ENCODE measurements around the gene UGT1A7.
"Not testable (repeated sequence)": the region's sequence is repeated elsewhere in the genome, so short reads cannot be mapped to it uniquely, and the experiment has no call there.

Gene UGT1A7

DNA sequence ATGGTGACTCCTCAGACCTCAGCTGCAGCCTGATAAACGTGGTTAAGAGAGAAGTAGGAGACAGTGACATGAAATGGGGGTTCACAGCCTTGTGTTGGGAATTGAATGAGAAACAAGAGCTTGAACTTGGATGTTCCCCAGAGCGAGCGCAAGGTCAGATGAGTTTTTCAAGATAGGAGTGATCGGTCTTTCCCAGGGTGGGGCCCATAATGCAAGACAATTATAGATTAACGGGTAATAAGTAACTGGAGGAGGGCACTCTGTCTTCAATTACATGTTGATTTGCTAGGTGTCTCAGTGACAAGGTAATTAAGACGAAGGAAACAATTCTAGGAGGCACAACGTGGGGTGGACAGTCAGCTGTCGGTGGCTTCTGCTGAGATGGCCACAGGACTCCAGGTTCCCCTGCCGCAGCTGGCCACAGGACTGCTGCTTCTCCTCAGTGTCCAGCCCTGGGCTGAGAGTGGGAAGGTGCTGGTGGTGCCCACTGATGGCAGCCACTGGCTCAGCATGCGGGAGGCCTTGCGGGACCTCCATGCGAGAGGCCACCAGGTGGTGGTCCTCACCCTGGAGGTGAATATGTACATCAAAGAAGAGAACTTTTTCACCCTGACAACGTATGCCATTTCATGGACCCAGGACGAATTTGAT is 31.0 kb downstream of the UGT1A7 start, which contains the start of gene UGT1A5:
UGT1A5 (plus strand) TSS at position 297 of the 651 bp plus-strand sequence; CDS start at position 382, 85 bp downstream.
- no peak for DNase-seq
- ATAC-seq = no peak

DNA sequence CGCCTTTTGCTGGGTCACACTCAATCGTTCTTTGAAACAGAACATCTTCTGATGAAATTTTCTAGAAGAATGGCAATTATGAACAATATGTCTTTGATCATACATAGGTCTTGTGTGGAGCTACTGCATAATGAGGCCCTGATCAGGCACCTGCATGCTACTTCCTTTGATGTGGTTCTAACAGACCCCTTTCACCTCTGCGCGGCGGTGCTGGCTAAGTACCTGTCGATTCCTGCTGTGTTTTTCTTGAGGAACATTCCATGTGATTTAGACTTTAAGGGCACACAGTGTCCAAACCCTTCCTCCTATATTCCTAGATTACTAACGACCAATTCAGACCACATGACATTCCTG is 31.5 kb downstream of the UGT1A7 start:
- ATAC-seq = no peak
- DNase-seq = no peak

DNA sequence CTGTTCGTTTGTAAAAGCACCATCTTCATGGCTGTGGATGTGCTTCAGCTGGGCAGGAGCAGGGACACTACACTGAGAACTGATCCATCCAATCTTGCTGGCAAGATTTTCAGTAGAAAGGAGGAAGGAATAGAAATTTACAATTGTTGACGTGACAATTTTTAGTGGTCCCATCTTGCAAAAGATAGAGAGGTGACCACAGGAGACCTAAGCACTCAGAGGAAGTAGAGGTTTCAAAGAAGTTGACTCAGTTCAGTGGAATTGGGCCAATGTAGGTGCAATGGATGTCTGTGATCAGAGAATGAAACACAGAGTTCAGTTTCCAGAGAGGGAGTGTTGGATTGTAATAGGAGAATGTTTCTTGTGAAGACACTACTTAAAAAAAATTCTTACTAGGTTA is 32.4 kb downstream of the UGT1A7 start:
- no peak for ATAC-seq
- no peak for DNase-seq

DNA sequence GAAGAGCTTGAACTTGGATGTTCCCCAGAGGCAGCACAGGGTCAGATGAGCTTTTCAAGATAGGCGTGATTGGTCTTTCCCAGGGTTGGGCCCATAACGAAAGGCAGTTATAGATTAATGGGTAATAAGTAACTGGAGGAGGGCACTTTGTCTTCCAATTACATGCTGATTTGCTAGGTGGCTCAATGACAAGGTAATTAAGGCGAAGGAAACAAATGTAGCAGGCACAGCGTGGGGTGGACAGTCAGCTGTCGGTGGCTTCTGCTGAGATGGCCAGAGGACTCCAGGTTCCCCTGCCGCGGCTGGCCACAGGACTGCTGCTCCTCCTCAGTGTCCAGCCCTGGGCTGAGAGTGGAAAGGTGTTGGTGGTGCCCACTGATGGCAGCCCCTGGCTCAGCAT is 36.9 kb downstream of the UGT1A7 start, which contains the start of gene UGT1A4:
UGT1A4 (plus strand) TSS at position 185 of the 400 bp plus-strand sequence; CDS start at position 270, 85 bp downstream.
- DNase-seq (no peak), ATAC-seq (no peak)

GRCh38 chr2:233728723-233729301 is 47.1 kb downstream of the UGT1A7 start, which contains the start of gene UGT1A3:
Gene UGT1A3, plus strand, starts transcription at chr2:233729042. Its CDS starts 85 bp downstream, at chr2:233729127.
- DNase-seq (no peak), ATAC-seq (no peak)

DNA sequence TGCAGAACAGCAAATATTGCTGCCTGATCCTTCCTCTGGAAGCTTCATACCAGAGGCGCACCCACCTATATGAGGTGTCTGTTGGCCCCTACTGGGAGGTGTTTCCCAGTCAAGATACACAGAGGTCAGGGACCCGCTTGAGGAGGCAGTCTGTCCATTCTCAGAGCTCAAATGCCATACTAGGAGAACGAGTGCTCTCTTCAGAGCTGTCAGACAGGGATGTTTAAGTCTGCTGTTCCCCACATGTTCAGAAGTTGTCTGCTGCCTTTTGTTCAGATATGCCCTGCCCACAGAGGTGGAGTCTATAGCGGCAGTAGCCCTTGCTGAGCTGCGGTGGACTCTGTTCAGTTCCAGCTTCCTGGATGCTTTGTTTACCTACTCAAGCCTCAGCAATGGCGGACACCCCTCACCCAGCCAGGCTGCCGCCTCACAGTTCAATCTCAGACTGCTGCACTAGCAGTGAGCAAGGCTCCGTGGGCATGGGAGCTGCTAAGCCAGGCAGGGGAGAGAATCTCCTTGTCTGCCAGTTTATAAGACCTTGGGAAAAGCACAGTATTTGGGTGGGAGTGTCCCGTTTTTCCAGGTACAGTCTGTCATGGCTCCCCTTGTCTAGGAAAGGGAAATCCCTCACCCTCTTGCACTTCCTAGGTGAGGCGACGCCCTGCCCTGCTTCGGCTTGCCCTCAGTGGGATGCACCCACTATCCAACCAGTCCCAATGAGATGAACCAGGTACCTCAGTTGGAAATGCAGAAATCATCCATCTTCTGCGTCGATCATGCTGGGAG is 55.4 kb downstream of the UGT1A7 start:
- not testable (repeated sequence) for DNase-seq, ATAC-seq

DNA sequence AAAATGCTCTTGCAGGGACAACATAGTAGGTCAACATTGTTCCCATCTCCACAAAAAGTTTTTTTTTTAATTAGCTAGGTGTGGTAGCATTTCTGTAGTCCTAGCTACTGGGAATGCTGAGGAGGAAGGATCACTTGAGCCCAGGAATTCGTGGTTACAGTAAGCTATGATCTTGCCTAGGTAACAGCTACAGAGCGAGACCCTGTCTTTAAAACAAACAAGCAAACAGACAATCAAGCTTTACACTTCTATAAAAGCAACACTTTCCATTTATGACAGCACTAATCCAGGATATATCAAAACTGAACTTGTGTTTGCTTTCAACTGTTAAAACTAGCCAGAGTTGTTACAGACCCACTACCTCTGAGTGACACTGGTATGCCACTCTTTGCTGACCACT is 59.2 kb downstream of the UGT1A7 start:
- ATAC-seq = no peak

GRCh38 chr2:233743464-233744259 is 62.0 kb downstream of the UGT1A7 start:
- DNase-seq (no peak), ATAC-seq (no peak)

More for the DNA sequence above, 59.2 kb downstream of the UGT1A7 start:
- no peak for DNase-seq

- DNase-seq (no peak), ATAC-seq (no peak)
Observed at GRCh38 chr2:233745073-233745755, 63.5 kb downstream of the UGT1A7 start.

GRCh38 chr2:233745838-233746237 is 64.1 kb downstream of the UGT1A7 start:
- not testable (repeated sequence) for ATAC-seq, DNase-seq

- no peak for ATAC-seq
- no peak for DNase-seq
Observed at GRCh38 chr2:233746475-233747282, 65.0 kb downstream of the UGT1A7 start.

DNA sequence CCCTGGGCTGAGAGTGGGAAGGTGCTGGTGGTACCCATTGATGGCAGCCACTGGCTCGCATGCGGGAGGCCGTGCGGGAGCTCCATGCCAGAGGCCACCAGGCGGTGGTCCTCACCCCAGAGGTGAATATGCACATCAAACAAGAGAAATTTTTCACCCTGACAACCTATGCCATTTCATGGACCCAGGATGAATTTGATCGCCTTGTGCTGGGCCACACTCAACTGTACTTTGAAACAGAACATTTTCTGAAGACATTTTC is 65.5 kb downstream of the UGT1A7 start:
- no peak for DNase-seq
- ATAC-seq = no peak

DNA sequence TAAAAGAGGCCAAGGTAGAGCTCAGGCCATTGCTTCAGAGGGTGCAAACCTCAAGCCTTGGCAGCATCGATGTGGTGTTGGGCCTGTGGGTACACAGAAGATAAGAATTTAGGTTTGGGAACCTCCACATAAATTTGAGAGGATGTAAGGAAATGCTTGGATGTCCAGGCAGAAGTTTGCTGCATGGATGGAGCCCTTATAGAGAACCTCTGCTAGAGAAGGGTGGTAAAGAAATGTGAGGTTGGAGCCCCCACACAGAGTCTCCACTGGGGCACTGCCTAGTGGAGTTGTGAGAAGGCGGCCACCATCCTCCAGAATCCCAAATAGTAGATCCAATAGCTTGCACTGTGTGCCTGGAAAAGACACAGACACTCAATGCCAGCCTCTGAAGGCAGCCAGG is 69.0 kb downstream of the UGT1A7 start:
- DNase-seq, ATAC-seq: not testable (repeated sequence)

- DNase-seq = not testable (repeated sequence)
Observed at GRCh38 chr2:233751212-233752009, 69.7 kb downstream of the UGT1A7 start.

GRCh38 chr2:233754872-233755611 is 73.3 kb downstream of the UGT1A7 start:
- no peak for ATAC-seq
- DNase-seq = no peak

More at GRCh38 chr2:233751212-233752009, 69.7 kb downstream of the UGT1A7 start:
- not testable (repeated sequence) for ATAC-seq

DNA sequence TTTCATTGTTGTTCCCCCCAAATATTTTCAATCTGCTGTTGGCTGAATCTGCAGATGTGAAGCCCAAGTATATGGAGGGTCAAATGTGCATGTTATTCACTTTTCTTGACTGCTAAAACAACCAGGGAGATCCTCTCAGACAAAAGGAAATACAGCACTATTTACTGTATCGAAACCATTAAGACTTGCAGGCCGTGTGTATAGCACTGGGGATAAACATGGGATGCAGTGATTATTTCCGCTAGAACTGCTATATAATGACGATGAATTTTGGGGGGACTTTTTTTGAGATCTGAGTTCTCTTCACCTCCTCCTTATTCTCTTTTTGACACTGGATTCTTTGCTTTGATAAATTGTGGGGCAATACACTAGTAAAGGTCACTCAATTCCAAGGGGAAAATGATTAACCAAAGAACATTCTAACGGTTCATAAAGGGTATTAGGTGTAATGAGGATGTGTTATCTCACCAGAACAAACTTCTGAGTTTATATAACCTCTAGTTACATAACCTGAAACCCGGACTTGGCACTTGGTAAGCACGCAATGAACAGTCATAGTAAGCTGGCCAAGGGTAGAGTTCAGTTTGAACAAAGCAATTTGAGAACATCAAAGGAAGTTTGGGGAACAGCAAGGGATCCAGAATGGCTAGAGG is 74.9 kb downstream of the UGT1A7 start:
- DNase-seq (no peak), ATAC-seq (no peak)

- ATAC-seq = no peak
- no peak for DNase-seq
Observed at GRCh38 chr2:233758141-233758540, 76.4 kb downstream of the UGT1A7 start.

DNA sequence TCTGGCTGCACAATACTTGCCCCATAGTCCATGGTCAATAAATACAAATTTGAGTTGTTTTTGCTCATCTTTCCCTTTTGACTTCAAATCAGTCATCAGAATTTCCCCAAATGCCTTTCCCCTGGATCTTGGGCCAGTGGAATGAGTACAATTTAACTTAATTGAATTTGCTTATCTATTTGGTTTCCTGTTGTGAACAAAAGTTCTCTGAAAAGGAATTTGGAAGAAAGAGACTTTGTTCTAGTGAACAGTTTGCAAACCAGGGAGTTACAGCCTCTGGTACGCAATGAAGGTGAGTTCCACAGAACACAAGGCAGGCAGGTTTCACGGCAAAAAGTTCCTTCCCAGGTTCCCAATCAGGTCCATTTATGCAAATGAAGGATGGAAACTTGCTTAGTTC is 77.1 kb downstream of the UGT1A7 start:
- ATAC-seq (no peak), DNase-seq (no peak)

GRCh38 chr2:233760043-233760442 is 78.3 kb downstream of the UGT1A7 start, which contains the start of gene UGT1A1:
Gene UGT1A1, plus strand, starts transcription at chr2:233760270. Its CDS starts 18 bp downstream, at chr2:233760288.
- no peak for DNase-seq
- ATAC-seq = no peak

Data from stimulated activated naive CD8-positive, alpha-beta T cell treated with anti-CD3 and anti-CD28 coated beads, Interleukin-15, Interleukin-2, amounts not matched to agents 100 U/mL and 50 U/mL, for 24 hours (primary cell).